ENCODE measurements around the gene WDTC1.

Gene WDTC1

GRCh38 chr1:27302612-27303011 lies 68.2 kb downstream of the WDTC1 start:
- DNase-seq: no peak

- no peak for DNase-seq
Observed at GRCh38 chr1:27303509-27303908, 69.1 kb downstream of the WDTC1 start.

- DNase-seq: no peak
Observed at GRCh38 chr1:27306071-27306470, 71.6 kb downstream of the WDTC1 start.

- DNase-seq: no peak
Observed at GRCh38 chr1:27306892-27307761, 72.7 kb downstream of the WDTC1 start.

GRCh38 chr1:27307874-27308598 lies 73.6 kb downstream of the WDTC1 start:
- DNase-seq: no peak

GRCh38 chr1:27314169-27314568 lies 79.7 kb downstream of the WDTC1 start:
- no peak for DNase-seq

- DNase-seq: no peak
Observed at GRCh38 chr1:27314737-27315136, 80.3 kb downstream of the WDTC1 start.

- DNase-seq: no peak
Observed at GRCh38 chr1:27316860-27317259, 82.4 kb downstream of the WDTC1 start.

- no peak for DNase-seq
Observed at GRCh38 chr1:27318136-27318535, 83.7 kb downstream of the WDTC1 start.

- no peak for DNase-seq
Observed at GRCh38 chr1:27318596-27318995, 84.2 kb downstream of the WDTC1 start.

- DNase-seq: peak; percentile 91
Observed at GRCh38 chr1:27321813-27322568, 87.6 kb downstream of the WDTC1 start, which contains the start of gene TMEM222. Gene TMEM222 (plus strand): TSS chr1:27322163. CDS start chr1:27322198, 35 bp downstream.

GRCh38 chr1:27322569-27323240 lies 88.3 kb downstream of the WDTC1 start:
- no peak for DNase-seq

GRCh38 chr1:27325286-27325685 lies 90.9 kb downstream of the WDTC1 start:
- DNase-seq: no peak

GRCh38 chr1:27327964-27328363 lies 93.5 kb downstream of the WDTC1 start:
- DNase-seq: no peak

GRCh38 chr1:27330786-27331185 lies 96.4 kb downstream of the WDTC1 start:
- DNase-seq: no peak

GRCh38 chr1:27331426-27331825 lies 97.0 kb downstream of the WDTC1 start:
- DNase-seq: no peak

- no peak for DNase-seq
Observed at GRCh38 chr1:27331922-27332321, 97.5 kb downstream of the WDTC1 start.

- DNase-seq: no peak
Observed at GRCh38 chr1:27332536-27333281, 98.3 kb downstream of the WDTC1 start.

GRCh38 chr1:27333717-27334279 lies 99.4 kb downstream of the WDTC1 start:
- no peak for DNase-seq

- no peak for DNase-seq
Observed at GRCh38 chr1:27335506-27336422, 101.3 kb downstream of the WDTC1 start.

GRCh38 chr1:27336756-27337155 lies 102.3 kb downstream of the WDTC1 start:
- DNase-seq: no peak
